Stimulated activated CD4-positive, alpha-beta T cell treated with anti-CD3 and anti-CD28 coated beads, TNF-alpha, amount 100 ng/mL, for 24 hours (primary cell): ENCODE measurements around the gene UBE2S.
"Not testable (repeated sequence)": the region's sequence is repeated elsewhere in the genome, so short reads cannot be mapped to it uniquely, and the experiment has no call there.

Experiments
- DNase-seq, 3 experiments: peaks; one replicate each; pipeline ENCODE4 v3.0.0-alpha.2; 2020; ENCODE audit warnings: low read depth in 3 of 3

Gene UBE2S

DNA sequence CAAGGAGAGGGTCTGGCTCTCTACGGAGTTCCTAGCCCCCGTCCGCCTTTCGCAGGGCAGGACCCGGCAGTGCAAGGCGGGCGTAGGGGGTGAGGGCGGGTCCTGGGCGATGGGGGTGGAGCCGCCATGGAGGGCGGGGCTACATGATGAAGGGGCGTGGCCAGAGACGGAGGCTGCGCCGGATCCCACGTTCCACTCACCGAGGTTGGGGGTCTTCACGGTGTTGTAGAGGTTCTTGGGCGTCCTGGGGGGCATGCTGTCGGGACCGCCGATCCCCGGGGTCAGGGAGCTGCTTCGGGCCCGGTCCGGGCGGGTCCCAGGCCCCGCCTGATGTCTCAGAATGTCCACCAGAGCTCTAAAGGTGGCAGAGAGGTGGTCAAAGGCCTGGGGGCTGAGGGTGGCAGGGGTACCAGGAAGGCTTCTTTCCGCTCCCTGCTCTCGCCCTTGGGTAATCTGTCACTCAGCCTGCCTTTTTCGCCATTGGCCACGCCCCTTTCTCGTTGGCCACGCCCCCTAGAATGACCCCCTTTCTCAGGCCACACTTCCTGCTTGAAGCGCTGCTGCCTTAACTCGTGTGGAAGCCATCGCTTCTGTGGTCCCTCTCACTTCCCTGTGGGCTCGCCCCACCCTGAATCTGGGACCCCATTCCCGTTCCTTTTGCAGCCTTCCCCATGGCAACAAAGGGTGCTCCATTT is 33.0 kb upstream of the UBE2S start:
- DNase-seq, result no peak

DNA sequence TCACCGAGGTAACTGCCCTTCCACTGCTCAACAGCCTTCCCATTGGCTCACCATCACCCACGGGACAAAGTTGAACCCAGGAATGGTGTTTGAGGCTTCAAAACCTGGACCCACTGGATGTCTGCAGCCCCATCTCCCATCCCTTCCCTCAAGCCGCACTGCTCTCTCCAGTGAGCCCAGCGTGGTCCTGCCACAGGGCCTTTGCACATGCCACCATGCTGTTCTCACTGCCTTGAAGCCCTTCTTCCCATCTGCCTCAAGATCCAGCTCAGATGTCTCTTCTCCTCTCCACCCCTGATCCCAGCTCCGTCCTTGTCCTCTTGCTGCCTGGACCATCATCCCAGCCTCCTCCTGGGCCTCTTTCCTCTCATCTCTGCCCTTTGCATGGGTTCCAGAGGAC is 31.5 kb upstream of the UBE2S start:
- no peak for DNase-seq

DNA sequence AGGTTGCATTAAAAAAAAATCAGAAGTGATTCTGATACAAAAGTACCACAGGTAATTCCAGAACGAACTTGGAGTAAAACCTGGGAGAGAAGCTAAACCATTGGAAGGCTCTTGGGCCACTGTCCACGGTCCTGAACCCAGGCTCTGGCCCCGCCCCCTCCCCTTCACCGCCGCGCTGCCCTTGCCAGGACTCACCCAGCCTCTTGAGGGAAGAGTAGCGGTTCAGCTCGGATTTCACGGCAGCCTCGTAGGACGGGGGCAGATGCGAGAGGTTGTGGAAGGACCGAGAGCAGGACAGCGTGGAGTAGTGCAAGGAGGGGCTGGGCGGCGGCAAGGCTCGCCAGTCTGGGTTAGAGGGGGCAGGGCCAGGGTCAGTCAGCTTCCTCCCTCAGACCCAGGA is 29.8 kb upstream of the UBE2S start:
- no peak for DNase-seq

DNA sequence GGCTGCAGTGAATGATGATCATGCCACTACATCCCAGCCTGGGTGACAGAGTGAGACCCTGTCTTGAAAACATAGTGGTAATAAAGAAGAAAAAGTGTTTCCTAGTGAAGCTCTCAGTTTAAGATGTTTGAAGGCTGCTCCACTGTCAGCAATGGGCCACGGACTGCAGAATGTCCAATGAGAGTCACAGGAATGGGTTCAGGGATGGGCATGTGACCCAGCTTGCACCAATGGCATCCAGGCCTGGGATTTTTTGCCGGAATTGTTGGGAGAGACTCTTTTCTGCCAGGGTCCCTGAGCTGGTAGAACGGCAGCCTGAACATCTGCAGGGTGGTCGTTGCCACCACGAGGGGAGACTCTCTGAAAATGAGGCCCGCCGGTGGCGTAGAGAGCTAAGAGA is 29.3 kb upstream of the UBE2S start:
- DNase-seq, result no peak

DNA sequence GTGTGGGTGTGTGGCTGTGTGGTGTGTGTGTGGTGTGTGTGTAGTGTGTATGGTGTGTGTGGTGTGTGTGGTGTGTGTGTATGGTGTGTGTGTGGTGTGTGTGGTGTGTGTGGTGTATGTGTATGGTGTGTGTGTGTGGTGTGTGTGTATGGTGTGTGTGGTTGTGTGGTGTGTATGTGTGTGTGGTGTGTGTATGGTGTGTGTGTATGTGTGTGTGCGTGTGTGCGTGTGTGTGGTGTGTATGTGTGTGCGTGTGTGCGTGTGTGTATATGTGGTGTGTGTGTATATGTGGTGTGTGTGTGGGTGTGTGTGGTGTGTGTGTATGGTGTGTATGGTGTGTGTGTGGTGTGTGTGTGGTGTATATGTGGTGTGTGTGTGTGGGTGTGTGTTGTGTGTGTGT is 27.4 kb upstream of the UBE2S start:
- DNase-seq, result no peak

DNA sequence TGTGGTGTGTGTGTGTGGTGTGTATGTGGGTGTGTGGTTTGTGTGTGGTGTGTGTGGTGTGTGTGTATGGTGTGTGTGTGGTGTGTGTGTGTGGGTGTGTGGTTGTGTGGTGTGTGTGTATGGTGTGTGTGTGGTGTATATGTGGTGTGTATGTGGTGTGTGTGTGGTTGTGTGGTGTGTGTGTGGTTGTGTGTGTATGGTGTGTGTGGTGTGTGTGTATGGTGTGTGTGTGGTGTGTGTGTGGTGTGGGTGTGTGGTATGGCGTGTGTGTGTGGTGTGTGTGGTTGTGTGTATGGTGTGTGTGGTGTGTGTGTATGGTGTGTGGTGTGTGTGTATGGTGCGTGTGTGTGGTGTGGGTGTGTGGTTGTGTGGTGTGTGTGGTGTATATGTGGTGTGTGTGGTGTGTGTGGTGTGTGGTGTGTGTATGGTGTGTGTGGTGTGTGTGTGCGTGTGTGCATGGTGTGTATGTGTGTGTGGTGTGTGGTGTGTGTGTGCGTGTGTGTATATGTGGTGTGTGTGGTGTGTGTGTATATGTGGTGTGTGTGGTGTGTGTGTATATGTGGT is 26.9 kb upstream of the UBE2S start:
- DNase-seq, result no peak

DNA sequence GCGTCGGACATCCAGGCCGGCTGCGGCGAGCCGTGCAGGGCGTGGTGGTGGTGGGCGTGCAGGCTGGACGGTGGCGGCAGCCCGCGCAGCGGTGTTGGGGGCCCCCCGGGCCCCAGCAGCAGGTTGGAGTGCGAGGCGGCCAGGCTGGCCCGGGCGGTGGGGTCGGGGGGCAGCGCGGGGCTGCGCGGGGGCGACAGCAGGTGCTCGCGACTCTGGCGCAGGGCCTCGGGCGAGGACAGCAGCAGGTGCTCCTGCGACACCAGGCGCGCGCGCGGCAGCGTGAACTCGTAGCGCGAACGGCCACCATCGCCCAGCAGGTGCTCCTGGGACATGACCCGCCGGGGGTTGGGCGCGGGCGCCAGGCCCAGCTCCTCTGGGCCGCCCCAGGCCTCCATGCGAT is 25.7 kb upstream of the UBE2S start:
- no peak for DNase-seq

DNA sequence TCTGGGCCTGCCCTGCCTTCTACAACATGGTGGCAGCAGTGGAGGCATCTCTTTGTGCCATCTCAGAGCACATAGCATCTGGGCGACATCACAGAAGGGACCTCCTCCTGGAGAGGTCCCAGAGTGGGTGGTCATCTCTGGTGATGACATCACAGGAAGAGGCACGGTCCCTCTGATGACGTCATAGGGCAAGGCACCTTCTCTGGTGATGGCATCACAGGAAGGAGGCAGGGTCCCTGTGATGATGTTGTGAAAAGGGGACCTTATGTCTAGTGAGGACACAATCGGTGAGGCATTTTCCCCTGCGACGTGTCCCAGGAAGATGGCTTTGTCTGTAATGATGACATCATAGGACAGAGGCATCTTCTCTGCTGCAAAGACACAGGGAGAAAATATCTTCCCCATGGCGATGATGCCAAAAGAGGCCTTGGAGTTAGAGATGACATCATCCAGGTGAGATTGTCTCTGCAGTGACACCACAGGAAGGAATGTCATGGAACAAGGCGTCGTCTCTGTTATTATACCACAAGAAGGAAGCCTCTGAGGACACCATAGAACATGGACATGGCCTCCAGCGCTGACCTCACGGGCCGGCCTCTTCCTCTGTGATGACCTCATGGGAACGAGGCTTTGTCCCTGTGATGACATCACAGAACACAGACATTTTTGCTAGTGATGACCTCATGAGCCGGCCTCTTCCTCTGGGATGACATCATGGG is 24.8 kb upstream of the UBE2S start:
- DNase-seq, result no peak

DNA sequence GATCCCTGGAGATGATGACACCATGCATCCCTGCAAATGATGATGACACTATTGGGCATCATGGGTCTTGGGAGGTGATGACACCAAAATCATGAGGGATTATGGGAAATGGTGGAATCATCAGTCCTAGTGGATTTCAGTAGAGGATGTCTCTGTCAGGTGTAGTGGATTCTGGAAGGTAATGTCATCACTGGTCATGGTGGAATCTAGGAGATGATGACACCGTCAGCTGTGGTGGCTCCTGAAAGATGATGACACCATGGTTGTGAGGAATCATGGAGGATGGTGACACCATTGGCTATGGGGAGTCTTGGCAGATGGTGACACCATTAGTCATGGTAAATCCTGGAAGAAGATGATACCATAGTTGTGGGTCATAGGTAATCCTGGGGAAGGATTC is 23.6 kb upstream of the UBE2S start:
- DNase-seq, result no peak

DNA sequence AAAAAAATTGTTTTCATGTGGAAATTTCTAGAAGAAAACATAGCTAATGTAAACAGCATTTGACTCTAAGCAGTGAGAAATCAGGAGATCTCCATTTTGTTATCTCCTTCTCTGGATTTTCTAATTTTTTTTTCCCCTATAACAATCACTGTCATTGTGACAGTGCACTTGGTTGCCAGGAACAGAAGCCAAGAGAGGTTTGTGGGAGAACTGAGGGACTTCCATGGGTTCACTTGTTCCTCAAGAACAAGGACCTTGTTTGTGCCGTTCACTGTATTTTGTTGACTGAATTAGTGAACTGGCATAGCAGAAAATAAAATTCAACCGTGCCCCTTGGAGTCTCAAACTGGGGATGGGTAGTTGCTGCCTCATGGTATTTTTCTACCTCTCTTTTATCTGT is 18.5 kb upstream of the UBE2S start:
- DNase-seq, result no peak

DNA sequence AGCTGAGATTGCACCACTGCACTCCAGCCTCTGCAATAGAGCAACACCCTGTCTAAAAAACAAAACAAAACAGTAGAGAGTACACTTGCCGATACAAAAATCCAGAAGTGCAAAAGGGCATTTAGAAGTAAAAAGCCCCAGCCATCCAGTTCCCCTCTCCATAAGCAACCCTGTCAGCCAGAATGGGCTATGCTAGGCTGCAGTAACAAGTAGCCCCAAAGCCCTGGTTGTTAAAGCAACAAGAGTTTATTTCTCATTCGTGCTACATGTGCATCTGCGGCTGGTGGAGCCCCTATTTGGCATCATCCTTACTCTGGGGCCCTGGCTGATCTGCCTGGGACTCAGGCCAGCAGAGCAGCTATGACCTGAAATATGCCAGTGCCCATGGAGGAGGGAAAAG is 16.9 kb upstream of the UBE2S start:
- no peak for DNase-seq

DNA sequence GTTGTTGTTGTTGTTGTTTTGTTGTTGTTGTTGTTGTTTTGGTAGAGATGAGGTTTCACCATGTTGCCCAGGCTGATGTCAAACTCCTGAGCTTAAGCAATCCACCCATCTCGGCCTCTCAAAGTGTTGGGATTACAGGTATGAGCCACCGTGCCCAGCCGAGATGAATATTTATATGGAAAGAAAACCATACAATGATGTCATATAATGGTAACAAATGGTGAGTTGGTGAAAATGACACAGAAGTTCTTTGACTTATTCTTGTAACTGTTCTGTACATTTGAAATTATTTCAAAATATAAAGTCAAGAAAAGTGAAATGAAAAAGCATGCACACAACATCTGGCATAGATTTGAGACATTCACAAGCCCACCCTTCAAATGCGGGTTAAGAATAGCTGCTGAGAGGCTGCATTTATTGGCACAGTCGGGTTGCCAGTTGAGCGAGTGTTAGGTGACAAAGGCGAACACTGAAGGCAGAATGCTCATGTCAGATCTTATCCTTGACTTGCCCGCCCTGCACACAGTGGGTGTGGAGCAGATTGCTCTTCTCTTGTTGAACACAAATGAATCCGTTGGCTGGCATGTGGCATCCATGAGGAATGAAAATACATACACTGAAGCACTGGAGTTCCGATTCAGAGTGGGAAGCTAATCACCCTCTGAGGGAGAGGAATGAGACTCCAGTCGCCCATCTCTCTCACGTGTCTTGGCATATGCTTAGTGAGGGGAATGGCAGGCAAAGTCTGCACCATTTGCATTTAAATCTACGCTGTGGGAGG is 15.8 kb upstream of the UBE2S start:
- no peak for DNase-seq

DNA sequence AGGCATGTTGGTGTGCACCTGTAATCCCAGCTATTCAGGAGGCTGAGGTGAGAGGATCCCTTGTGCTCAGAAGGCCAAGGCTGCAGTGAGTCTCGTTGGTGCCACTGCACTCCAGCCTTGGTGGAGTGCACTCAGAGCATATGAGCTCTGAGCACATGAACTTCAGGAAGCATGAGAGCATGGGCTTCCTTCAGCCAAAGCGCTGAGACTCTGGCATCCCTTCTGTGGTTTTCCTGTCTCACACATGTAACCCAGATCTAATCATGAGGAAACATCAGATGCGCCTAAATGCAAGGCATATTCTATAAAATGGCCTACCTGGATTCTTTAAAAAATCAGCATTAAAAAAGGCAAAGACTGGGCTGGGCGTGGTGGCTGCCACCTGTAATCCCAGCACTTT is 13.7 kb upstream of the UBE2S start:
- DNase-seq, result not testable (repeated sequence)

DNA sequence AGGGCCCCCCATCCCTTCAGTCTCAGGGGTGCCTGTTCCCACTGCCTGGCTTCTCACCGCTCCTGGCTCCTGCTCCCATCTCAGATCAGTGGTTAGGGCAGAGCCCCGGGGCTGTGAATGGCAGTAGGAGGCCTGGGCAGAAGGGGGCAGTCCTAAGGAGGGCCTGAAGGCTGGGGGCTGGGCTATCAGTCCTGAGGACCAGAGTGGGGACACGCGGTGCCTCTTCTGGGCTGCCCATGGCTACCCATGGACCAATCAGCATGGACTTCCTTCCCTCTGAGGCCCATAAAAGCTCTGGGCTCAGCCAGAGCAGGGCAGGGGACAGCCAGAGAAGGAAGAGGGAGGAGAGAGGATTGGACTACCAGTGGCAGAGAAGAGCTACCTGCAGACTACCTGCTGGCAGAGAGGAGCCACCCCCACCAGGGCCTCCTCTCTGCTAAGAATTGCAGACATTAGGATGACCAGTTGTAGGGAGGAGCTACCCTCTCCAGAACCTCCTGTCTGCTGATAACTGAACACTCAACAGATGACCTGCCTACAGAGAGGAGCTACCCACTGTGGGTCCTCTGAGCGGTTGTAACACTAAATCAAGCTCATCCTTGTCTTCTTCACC is 12.1 kb upstream of the UBE2S start:
- no peak for DNase-seq

DNA sequence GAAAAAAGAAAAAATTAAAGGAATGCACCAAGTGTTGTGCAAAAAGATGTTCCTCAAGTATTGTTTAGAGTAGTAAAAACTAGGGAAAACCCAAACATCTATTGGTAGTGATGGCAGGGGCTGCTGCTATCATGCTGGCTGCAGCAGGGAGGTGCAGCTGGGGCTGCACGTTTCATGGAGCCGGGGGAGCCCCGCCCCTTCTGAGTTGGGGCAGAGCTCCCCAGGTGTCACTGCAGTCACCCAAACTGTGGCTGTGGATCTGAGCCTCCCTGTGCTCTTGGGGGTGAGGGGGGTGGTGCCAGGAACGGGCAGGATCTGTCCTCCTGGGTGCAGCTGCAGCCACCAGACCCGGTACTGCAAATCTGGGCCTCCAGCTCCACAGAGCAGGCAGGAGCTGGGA is 11.5 kb upstream of the UBE2S start:
- no peak for DNase-seq

DNA sequence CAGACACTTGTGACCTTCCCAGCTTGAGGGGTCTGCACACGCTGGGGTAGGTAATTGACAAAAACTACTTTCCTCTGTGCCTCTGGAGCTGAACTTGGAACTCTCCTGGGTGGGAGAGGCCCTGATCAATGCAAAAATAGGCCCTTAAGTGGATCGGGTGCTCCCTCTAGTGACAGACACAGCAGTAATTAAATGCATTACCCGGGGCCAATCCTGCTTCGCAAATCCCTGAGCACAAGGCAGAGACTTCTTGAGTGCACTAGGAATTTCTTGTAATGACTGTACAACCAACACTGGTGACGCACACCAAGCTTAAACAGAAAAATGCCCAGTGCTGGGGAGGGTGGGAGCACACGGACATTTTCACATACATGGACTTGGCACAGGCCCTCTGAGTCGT is 10.6 kb upstream of the UBE2S start:
- DNase-seq, result peak in 1 of 3 experiments; percentile 22

DNA sequence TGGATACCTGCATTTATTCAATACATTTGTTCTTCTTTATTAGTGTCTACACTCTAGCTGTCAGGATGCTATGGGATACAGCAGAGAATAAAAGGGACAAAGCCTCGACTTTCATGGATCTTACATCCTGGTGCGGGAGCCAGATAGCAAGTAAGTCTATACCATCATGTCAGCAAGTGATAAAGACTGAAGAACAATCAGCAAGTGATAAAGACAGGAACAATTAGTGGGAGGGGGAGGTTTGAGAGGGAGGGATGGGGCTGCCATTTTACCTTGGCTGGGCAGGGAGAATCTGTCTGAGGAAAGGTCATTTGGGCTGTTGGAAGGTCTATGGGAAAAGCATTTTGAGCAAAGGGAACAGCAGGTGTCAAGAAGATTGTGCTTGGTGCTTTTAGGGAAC is 2.6 kb upstream of the UBE2S start:
- DNase-seq, result no peak

DNA sequence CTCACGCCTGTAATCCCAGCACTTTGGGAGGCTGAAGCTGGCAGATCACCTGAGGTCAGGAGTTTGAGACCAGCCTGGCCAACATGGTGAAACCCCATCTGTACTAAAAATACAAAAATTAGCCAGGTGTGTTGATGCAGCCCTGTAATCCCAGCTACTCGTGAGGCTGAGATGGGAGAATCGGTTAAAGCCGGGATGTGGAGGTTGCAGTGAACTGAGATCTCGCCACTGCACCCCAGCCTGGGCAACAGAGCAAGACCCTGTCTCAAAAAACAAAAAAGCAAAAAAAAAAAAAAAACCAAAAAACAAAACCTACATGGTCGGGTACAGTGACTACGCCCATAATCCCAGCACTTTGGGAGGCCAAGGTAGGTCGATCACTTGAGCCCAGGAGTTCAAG is 1.6 kb upstream of the UBE2S start:
- DNase-seq, result not testable (repeated sequence)

DNA sequence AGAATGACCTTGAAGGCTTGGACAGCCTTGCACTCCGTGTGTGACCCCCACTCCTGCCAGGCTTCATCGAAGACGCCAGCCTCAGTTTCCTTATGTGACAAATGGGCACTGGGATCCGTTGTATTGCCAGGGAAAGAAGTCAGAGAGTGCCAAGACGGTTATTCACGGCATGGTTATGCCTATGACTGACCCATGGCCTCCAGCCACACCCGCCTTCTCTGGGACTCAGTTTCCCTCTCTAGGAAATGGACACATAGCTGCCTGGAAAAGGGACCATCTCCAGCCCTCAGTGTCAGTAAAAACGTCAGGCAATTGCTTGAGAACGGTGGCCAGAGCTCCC is 915 bp upstream of the UBE2S start:
- DNase-seq, result no peak

DNA sequence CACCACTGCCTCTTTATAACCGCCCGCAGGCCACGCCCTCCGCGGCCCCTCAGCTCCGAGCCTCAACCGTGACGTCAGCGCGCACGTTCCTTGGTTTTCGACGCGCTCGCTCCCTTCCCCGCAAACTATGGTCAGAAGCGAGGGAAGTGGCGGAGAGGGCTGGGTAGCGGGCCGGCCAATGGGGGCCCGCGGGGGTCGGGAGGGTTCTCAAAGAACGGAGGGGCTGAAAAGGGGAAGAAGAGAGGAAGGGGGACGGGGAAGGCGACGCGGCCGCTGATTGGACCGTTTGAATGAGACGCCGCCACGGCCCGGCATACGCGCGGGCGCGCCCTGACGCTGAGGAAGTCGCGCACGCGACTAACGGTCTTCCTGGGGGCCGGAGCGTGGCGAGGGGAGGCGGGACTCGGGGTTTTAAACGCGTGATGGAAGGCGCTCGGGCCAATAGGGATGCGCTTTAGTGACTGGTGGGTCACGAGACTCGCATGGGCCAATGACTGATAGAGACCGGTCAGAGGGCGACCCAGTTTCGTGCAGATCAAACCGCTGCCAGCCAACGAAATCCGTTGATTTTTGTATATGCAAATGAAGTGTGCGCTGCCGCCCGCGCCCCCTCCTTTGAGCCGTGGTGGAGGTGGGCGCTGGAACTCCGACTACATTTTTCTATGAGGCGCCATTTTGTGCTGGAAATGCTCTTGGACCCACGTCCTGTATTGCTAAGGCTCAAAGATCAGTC is 378 bp upstream of the UBE2S start:
- DNase-seq, result peak; percentile 90 to 96 (median 91)

DNA sequence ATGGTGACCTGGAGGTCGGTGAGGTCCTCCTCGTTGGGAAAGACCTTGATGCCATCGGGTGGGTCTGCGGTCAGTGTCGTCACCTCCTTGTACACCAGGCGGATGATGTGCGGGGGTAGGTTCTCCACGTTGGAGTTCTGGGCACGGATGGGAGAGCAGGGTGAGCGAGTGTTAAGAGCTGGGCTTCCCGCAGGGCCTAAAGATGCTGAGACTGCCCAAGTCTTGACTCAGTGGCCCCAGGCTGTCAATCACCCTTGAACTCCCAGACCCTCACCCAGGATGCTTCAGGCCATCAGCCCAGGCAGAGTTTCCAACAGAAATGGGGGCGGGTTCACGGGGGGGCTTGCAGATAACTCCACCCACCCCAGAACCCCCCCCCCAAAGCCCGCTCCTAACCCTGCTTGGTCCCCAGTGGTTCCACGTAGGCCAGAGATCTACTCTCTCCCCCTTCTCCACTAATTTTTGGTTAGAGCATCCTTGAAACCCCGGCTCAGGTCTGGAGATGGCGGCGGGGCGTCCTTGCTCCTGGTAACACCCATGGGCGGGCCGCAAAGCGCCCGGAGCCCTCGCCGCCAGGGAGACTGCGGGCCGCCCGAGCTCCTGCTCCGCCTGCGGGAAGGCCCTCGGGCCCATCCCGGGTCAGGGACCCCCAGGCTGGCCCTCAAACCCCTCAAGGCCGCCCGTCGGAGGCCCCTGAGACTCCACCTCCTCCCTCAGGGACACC is 600 bp downstream of the UBE2S start:
- DNase-seq, result no peak
